Activated naive CD4-positive, alpha-beta T cell treated with anti-CD3 and anti-CD28 coated beads, Interleukin-2, amount 50 U/mL, for 72 hours (primary cell): Measurements from ENCODE around the gene NAV2. TPM values are rescaled to one million over a fixed set of nuclear protein-coding genes. Genes with fewer than 3 reads are reported as not detected.

Experiments
- ATAC-seq, 2 donors: fragments of 150-1000 bp; cut with Tn5 transposase; 2 replicates each; pipeline ENCODE4 v1.10.0; 2021; ENCODE audit warnings: mild to moderate bottlenecking in 2 of 2, moderate library complexity in 2 of 2
- DNase-seq, 2 donors: peaks; one replicate each; pipeline ENCODE4 v3.0.0; 2021 to 2022; ENCODE audit warnings: low spot score in 2 of 2
- H3K27ac Mint-ChIP-seq, 2 donors: one replicate each; pipeline ENCODE4 v1.8.0; 2022; ENCODE audit warnings: mild to moderate bottlenecking in 2 of 2, mixed read lengths in 2 of 2
- H3K36me3 Mint-ChIP-seq, 2 donors: one replicate each; pipeline ENCODE4 v1.8.0; 2022; ENCODE audit warnings: mixed read lengths in 2 of 2
- H3K9me3 Mint-ChIP-seq, 2 donors: one replicate each; pipeline ENCODE4 v1.8.0; 2022; ENCODE audit warnings: mixed read lengths in 2 of 2
- total RNA-seq, 2 donors: library from RNA; stranded (reverse); gene quantifications; one replicate each; pipeline ENCODE4 v1.2.3, GENCODE V29; 2022

Gene NAV2
- total RNA-seq, 2 donors from 2014 or later, result 0.27 to 0.88 TPM

DNA sequence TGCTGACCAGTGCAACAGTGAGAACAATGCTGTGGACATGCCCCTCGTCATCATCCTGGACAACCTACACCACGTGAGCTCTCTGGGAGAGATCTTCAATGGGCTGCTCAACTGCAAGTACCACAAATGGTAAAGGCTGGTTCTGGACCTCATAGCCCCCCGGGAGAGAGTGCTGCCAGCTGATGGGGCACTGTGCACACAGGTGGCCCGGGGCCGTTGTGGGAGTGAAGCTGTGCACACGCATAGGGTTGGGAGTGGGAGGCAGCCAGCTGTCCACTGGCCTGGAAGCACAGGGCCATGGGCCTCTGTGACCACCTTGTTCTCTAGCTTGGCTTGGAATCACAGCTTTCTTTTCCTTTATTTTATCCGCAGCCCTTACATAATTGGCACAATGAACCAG, 390.6 kb downstream of the NAV2 start:
- no peak overlapping the region for H3K27ac Mint-ChIP-seq
- ATAC-seq, result no peak
- H3K9me3 Mint-ChIP-seq, result no peaks in the 10 kb centered on the region
- DNase-seq, result no peak
- H3K36me3 Mint-ChIP-seq, result no peaks in the 10 kb centered on the region

DNA sequence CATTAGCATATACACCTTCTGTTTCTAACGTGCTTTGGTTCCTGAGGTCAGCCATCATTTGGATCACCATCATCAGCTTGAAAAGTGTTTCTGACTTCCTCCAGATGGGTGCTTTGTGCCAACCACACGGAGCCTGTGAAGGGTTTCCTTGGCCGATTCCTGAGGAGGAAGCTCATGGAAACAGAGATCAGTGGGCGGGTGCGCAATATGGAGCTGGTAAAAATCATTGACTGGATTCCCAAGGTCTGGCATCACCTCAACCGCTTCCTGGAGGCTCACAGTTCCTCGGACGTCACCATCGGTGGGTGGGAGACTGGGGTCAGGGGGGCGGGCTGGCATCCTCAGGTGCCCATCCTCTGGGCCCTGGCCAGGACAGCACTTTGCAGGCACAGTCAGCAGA, 392.8 kb downstream of the NAV2 start:
- Mint-ChIP-seq H3K9me3 (no peaks in the 10 kb centered on the region), H3K36me3 (no peaks in the 10 kb centered on the region)
- no peak for ATAC-seq

DNA sequence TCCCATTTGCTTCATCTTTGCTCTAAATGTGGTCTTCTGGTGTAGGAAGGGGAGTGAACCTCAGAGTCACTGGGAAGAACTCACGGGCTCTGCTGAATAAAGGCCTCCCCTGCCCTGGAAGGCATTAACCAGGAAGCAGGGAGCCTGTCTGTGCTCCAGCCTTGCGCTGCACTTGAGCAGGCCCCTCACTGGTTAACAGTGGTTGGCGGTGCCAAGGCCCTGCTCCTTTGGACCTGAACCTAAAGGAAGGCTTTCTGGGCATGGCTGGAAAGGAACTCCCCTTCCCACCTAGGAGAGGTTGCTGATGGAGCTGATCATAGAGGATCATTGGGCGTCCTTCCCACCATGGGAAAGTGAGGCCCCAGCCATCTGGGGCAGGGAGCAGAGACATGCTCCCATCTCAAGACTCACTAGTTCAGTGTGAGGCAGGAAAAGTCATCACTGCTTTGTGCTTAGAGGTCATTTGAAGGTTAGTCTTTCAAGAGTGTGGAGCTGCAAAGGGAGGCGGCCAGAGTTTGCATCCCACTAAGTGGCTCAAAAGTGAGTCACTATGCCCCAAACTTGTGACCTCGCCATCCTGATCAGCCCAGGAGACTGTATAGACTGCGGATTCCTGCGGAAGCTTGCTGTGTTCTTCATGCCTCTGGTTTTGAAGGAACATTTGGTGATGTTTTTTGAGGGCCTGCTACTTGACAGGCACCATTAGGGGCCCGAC, 397.3 kb downstream of the NAV2 start:
- no peak overlapping the region for H3K27ac Mint-ChIP-seq
- ATAC-seq, result no peak
- DNase-seq, result no peak
- H3K9me3 Mint-ChIP-seq, result no peaks in the 10 kb centered on the region
- no peaks in the 10 kb centered on the region for H3K36me3 Mint-ChIP-seq

More for the DNA sequence above, 392.8 kb downstream of the NAV2 start:
- no peak overlapping the region for H3K27ac Mint-ChIP-seq
- no peak for DNase-seq

DNA sequence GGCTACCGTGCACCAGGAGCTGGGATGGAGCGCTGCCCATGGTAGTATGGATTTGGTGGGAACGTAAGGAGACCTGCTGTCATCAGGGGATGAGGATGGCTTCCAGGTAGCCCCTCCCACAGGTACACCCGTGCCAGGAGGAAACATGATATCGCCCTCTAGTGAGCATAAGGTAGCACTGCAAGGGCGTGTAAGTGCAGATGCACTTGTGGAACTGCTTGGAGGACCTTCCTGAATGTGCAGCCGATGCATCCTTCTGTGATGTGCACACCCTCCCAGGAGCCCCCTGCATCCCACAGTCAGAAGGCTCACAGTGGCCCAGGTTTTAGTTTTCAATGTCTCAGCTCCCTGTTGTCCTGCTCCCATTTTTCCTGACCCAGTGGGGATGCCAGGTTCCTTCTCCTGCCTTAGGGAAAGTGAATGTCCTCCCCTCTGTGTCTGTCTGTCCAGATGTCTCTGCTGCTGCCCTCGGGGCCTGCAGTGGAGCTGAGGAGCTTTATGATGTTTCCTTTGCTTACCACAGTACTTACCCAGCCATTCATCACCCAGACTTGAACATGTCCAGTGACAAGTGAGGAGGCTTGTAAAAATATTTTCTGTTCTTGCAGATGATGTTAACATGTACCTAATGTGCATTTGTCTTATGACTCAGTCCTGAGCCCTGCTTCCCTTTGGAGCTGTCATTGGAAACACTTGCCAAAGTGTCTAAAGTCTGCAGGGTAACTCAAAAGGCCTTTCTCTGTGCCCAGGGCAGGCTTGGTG, 398.5 kb downstream of the NAV2 start:
- no peak overlapping the region for H3K27ac Mint-ChIP-seq
- ATAC-seq, result peak; percentile 60 to 82
- H3K36me3 Mint-ChIP-seq, result no peaks in the 10 kb centered on the region
- DNase-seq, result peak in 1 of 2 donors; percentile 59
- no peaks in the 10 kb centered on the region for H3K9me3 Mint-ChIP-seq

DNA sequence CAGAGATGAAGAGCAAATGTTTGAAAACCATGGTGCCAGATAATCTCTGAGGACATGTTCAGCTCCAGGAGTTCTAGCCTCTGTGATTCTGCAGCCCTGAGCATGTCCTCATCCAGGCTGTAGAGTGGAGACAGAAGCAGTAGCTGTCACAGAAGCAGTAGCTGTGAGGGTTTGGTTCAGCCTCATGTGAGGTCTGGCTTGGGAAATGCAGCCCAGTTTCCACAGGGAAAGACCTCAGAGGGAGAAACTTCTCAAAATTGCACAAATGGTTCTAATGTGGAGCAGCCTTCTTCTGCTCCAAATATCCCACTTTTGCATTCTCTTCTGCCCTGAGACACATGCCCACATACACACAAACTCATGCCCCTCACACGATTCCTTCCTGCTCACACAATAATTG, 399.2 kb downstream of the NAV2 start:
- no peak overlapping the region for H3K27ac Mint-ChIP-seq
- DNase-seq (no peak), ATAC-seq (no peak)
- H3K36me3 Mint-ChIP-seq, result no peaks in the 10 kb centered on the region
- H3K9me3 Mint-ChIP-seq, result no peaks in the 10 kb centered on the region

DNA sequence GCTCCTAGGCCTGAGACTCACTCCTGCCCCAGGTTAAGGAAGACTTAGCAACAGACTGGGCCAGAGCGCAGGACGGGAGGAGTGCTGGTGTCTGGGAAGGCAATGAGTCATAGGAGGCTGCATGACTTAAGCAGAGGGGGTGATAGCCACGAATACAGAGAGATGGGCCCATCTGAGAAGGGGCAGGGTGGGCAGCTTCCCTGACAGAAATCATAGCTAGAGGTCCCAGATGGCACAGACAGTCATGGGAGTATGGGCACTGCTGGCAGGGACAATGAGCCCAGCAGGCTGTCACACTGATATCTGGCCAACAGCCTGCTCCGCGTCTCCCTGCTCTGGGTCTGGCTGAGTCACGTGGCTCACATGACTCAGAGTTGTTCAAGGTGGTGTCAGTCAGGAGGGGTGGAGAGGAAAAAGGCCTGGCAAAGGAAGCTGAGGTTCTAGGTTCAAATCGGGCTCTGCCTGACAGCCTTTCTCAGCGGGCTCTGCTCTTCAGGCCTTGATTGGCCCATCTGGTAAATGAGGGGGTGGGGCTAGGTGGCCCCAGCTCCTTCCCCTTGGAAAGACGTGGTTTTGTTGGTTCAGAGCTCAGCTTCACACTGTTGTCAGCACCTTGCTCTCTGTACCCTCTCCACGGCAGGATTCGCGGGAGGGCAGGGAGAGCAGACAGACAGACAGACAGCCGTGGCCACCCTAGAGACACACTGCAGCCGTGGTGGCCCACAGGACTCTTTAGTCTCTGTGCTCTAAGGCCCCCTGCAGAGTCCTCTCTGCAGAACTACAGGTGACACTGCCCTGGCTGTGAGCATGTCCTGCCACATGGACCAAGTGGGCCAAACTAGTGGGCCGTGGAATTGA, 399.9 kb downstream of the NAV2 start:
- Mint-ChIP-seq H3K27ac (no peak overlapping the region), H3K36me3 (no peaks in the 10 kb centered on the region), H3K9me3 (no peaks in the 10 kb centered on the region)
- no peak for DNase-seq
- peak; percentile 82 to 85 for ATAC-seq

DNA sequence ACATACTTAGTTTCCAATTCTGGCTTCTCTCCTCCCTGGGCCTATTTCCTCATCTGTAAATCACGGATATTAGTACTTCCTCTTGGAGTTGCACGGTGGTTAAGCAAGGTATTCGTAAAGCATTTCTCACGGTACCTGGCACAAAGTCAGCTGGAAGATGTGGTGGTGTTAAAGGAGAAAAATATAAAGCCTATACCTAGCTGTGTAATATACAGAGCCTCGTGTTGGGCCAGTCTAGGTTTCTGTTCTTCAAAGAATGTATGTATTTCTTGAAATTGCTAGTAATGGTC, 400.5 kb downstream of the NAV2 start:
- no peak for ATAC-seq
- H3K36me3 Mint-ChIP-seq, result no peaks in the 10 kb centered on the region
- no peak overlapping the region for H3K27ac Mint-ChIP-seq
- H3K9me3 Mint-ChIP-seq, result no peaks in the 10 kb centered on the region
- no peak for DNase-seq

DNA sequence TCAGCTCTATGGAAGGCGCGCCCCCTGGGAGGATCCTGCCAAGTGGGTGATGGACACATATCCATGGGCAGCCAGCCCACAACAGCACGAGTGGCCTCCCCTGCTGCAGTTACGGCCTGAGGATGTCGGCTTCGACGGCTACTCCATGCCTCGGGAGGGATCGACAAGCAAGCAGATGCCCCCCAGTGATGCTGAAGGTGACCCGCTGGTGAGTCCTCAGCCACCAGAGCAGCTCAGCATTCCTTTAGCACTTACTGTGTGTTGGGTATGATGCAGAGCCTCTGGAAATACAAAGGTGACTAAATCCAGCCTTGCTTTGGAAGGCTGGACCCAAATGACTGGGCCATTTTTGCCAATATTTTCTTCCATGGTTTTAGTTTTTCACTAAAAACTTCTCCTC, 402.0 kb downstream of the NAV2 start:
- Mint-ChIP-seq H3K27ac (no peak overlapping the region), H3K36me3 (no peaks in the 10 kb centered on the region), H3K9me3 (no peaks in the 10 kb centered on the region)
- ATAC-seq, result no peak
- DNase-seq, result no peak

DNA sequence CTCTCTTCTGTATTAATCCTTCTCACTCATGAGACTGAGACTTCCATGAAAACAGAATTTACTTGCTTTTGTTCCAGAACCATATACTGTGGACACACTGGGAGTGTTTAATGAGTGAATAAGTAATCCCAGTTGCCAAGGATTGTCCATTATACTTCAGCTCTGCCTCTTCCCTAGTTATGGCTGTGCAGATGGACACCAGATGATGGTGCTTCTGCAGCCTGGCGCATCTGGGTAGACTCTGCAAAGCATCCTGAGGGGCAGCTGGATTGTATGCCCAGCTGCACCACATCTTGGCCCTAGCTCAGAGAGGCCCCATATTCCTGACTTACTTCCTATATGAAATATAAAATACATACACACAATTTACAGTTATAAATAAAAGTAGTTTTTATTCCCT, 404.2 kb downstream of the NAV2 start:
- no peak overlapping the region for H3K27ac Mint-ChIP-seq
- no peaks in the 10 kb centered on the region for H3K36me3 Mint-ChIP-seq
- DNase-seq (no peak), ATAC-seq (no peak)
- no peaks in the 10 kb centered on the region for H3K9me3 Mint-ChIP-seq

DNA sequence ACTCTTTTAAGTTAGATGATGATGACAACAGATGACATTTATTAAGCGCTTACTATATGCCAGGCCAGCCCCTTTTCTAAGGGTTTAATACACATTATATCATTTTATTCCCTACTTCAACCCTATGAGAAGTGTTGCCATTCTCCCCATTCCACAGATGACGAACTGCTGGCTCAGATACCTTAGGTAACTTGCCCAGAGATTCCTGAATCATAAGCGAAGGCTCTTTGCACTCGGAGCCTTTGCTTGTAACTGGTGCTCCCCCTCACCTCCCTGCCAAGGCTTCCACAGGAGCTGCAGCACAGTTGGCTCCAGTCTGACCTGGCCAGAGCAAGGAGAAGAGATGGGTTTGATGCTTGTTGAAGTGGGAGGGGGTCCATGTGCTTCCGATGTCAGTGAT, 404.7 kb downstream of the NAV2 start:
- Mint-ChIP-seq H3K36me3 (no peaks in the 10 kb centered on the region), H3K27ac (no peak overlapping the region), H3K9me3 (no peaks in the 10 kb centered on the region)
- no peak for DNase-seq
- no peak for ATAC-seq

DNA sequence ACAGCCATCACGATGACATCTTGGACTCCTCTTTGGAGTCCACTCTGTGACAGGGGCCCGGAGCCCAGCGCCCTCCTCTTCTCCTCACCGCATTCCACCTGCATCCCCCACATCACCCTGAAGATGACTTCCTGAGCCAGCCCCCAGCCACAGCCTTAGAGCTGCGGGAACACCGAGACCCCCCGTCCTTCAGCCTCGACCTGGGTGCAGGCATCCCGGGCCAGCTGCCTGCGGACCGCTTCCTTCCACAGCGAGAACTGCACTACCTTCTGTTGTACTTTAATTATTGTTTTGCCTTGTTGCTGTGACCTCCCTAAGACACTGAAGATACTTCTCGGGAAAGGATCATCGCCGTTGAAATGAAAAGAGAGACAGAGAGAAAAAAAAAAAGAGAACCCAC, 405.6 kb downstream of the NAV2 start:
- no peaks in the 10 kb centered on the region for H3K9me3 Mint-ChIP-seq
- no peaks in the 10 kb centered on the region for H3K36me3 Mint-ChIP-seq
- DNase-seq, result no peak
- H3K27ac Mint-ChIP-seq, result no peak overlapping the region
- no peak for ATAC-seq

DNA sequence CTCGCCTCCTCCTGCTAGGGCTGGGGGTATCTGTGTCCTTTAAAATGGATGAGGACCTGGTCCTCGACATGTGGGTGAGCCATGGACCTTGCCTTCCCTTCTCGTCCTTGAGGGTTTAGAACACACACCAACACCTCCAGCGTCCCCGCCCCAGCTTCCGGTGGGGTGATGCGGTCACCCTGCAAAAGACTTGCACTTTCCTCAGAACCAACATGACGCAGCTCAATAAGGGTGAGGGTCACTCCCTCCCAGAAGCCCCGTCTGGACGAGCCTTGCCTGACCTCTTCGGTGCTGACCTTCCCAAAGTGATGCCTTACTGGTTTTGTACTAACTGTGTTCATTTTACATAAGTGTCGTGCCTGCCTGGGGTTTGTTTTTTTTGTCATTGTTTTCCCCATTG, 406.7 kb downstream of the NAV2 start:
- no peaks in the 10 kb centered on the region for H3K36me3 Mint-ChIP-seq
- DNase-seq (no peak), ATAC-seq (no peak)
- H3K27ac Mint-ChIP-seq, result no peak overlapping the region
- no peaks in the 10 kb centered on the region for H3K9me3 Mint-ChIP-seq

DNA sequence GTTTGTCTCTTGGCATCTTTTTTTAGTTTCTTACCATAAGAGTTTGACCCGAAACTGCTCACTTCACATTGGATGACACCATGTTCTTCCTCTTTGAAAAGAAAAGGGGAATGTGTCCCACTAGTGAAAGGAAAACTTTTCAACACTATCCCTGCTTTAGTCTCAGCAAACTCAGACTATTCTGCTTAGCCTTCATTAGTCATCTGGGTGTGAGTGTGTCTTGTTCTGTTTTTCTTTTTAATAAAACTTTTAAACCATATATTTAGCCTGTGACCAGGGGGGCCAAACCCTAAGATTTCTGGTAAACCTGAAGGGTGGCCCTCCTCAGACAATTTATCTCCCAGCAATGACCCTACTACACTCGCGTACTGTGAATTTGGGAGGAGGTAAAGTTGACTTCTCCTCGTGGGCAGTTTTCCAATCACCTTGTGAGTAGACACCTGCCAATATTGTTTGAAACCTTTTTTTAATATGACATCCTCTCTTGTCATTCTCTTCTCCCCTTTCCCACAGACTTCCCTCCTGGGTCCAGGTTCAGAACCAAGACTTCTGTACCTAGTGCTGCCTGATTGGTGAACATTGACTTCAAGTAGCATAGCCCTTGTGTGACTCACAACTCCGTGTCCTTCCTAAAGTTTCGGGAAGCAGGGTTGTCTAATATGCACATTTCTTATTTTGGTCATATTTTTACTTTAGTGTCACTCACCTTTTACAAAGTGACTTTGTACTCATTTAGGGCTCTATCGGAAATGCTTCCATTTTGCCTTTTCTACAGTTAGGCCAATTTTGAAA, 407.7 kb downstream of the NAV2 start:
- H3K36me3 Mint-ChIP-seq, result no peaks in the 10 kb centered on the region
- H3K27ac Mint-ChIP-seq, result no peak overlapping the region
- no peak for DNase-seq
- no peaks in the 10 kb centered on the region for H3K9me3 Mint-ChIP-seq
- no peak for ATAC-seq

DNA sequence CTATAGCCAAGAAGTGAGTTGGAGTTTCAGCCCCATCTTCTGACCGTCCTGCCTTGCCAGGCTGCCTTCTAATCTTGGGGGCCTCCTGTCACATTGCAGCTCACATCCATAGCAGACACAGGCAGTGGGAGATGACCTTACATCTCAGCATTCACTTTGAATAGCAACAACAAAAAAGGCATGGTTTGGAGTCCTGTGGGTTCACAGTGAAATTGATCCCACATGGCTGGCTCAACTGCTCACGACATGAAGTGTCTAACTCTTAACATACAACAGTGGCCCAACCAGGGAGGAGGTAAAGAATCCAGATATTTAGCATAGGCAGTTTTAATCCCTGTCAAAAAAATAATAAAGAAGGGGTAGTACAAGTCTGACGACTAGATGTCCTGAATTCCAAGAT, 409.5 kb downstream of the NAV2 start:
- no peak for ATAC-seq
- Mint-ChIP-seq H3K36me3 (no peaks in the 10 kb centered on the region), H3K27ac (no peak overlapping the region)

DNA sequence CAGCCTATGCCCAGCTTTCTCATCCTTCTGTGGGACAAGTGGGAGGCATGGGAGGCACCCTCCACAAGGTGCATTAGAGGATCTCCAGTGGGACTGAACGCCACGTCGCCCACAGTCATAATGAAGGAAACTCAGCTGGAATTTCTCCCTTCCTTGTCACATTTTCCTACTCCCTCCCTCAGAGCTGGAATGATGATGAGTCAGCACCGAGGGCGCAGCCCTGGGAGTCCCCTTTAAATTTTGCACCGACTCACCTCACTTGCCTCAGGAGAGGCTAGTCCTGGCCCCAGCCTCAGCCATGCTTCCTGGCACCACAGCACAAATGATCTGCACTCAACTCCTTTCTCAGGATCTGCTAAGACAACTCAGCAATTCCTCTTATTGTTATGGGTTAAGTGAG, 413.3 kb downstream of the NAV2 start:
- H3K36me3 Mint-ChIP-seq, result no peaks in the 10 kb centered on the region
- ATAC-seq (no peak), DNase-seq (no peak)
- no peak overlapping the region for H3K27ac Mint-ChIP-seq
- no peaks in the 10 kb centered on the region for H3K9me3 Mint-ChIP-seq

More for the DNA sequence above, 409.5 kb downstream of the NAV2 start:
- no peaks in the 10 kb centered on the region for H3K9me3 Mint-ChIP-seq
- DNase-seq, result no peak

DNA sequence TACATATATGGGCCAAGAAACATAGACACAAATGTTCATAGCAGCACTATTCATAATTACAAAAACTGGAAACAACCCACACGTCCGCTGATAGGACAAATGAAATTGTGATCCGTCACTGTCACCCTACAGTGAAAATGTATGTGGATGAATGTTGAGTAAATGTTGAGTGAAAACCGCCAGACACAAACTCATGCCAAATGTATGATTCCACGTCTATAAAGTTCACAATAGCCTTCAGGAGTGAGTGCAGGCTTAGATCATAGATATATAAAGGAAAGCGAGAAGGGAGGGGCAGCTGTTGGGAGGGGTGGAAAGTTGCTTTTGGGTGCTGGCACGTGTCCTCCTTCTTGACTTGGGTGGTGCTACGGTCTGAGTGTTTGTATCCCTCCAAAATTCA, 414.1 kb downstream of the NAV2 start:
- ATAC-seq (no peak), DNase-seq (no peak)
- H3K36me3 Mint-ChIP-seq, result no peaks in the 10 kb centered on the region
- H3K27ac Mint-ChIP-seq, result no peak overlapping the region
- H3K9me3 Mint-ChIP-seq, result no peaks in the 10 kb centered on the region
